GM12801 (cell line): ENCODE results near the gene ZBTB16.

Experiments used
- TF ChIP-seq, protein P1 (sequence below): IDR thresholded peaks from one replicate; pipeline ENCODE4 v1.5.1; 2011; ENCODE audit warnings: control low read depth; ENCODE audit not compliant: insufficient read length; ENCODE audit errors: extremely low read depth

ZBTB16 gene

DNA sequence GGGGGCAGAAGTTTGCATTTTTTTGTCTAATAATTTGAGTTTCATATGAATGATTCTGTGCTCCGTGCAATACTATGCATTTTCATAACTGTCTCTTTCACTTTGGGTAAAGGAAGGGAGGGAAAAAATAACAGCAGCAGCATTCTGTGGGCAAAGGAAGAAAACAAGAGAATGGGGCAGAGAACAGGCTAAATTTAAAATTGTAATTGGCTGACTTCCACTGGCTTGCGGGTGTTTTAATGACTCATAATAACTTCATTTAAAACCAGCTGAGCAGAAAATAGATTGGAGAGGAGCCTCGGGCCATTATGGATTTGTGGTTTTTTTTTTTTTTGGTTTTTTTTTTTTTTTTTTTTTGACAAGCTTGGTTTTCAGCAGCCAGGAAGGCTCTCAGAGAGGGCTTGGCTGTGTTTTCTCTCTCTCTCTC lies 107.4 kb downstream of the ZBTB16 start:
- TF ChIP-seq, protein P1, sequence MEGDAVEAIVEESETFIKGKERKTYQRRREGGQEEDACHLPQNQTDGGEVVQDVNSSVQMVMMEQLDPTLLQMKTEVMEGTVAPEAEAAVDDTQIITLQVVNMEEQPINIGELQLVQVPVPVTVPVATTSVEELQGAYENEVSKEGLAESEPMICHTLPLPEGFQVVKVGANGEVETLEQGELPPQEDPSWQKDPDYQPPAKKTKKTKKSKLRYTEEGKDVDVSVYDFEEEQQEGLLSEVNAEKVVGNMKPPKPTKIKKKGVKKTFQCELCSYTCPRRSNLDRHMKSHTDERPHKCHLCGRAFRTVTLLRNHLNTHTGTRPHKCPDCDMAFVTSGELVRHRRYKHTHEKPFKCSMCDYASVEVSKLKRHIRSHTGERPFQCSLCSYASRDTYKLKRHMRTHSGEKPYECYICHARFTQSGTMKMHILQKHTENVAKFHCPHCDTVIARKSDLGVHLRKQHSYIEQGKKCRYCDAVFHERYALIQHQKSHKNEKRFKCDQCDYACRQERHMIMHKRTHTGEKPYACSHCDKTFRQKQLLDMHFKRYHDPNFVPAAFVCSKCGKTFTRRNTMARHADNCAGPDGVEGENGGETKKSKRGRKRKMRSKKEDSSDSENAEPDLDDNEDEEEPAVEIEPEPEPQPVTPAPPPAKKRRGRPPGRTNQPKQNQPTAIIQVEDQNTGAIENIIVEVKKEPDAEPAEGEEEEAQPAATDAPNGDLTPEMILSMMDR = no peak

DNA sequence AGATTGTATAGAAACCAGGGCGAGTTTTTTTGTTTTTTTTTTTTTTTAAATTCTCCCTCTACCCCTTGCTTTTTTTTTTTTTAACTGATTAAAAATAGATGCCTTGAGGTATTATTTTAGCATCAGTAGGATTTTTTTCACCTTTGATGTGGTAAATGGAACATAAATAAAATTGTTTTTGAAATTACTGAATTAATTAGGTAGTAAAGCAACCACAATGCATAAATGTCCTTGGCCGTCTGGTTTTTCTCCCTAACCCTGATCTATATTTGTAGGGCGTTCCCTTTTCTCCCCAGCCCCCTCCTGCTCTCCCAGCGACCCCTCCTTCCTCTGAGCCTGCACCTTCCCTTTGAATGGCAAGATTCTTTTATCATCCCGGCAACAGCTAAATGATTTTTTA lies 107.8 kb downstream of the ZBTB16 start:
- TF ChIP-seq, protein P1 = no peak

DNA sequence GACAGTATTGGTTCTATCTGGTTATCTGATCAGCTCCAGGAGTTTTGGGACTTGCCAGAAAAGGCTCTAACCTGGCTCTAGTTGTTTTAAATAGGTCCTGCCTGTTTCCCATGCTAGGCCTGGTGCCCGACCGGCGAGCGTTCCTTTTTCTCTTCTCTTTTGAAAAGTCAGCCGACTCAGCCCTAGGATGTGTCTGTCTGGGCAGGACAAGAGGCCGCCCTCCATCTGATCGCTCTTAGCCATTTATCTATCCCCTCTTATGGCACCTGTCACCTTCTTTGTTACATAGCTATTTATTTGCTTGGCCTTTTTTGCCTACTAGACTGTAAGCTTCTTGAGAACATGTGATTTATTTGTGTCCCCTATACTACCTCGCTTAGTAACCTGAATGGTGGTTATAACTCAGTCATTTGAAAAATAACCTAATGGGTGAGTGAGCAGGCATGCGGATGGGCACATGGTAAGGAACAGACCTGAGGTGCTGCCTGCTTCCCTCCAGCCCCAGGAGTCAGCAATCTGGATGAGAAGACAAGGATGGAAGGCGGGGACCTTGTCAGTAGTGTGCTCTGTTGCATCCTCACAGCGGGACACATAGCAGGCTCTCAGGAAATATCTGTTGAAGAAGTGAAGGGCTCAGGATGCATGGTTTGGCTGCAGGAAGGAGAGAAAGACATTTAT lies 108.4 kb downstream of the ZBTB16 start:
- TF ChIP-seq, protein P1 = no peak

DNA sequence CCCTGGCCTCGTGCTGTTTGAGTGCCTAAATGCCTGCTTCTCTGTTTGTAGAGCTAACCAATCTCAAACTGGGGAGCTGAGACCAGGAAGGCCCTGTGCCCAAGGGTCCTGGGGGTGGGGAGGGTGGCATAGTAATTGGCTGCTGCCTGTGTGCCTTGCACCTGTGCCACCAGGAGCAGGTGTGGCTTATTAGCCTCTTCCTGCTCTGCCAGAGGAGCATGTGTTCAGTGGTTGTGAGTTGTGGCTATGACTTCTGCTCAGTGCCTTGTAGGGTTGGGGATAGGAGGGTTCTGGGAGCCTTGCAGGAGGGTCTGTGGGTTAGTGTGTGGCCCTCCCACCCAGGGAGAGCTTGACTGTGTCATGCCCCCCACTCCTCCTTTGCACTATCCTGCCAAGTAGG lies 109.2 kb downstream of the ZBTB16 start:
- TF ChIP-seq, protein P1 = no peak

DNA sequence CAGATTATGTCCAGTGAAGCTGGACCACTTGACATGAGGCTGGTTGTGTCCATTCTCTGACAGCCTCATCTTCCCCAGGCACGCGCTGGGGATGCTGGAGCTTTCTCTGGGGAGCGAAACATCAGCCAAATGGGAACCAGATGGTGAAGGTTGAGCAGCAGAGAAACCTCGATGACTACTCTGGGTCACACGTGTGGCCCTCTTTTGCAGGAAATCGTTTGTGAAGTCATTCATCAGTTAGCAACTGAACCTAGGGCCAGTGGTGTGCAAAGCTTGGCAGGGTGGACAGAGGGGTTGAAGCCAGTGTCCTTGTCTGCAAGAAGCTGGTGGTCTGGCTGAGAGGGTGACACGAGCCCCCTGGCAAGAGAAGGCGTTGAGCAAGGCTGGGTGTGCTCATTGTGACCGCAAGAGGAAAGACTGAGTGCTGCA lies 109.8 kb downstream of the ZBTB16 start:
- TF ChIP-seq, protein P1 = no peak

DNA sequence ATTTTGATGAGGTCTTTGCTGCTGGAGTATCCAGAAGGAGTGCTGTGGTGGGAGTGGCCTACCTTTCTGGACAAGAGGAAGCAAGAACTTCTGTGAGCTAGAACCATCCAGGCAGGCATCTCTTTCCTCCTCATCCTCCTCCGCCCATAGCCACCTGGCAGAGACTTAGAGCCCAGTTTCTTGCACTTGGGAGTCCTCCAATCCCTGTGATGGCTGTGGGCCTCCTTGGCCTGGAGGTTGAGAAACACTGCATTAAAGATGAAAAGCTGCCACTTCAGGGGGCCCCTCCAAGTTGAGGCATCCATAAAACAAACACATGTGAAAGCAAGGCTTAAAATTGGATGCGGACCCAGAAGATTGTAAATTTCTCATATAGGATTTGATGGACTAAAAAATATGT lies 110.3 kb downstream of the ZBTB16 start:
- TF ChIP-seq, protein P1 = no peak

DNA sequence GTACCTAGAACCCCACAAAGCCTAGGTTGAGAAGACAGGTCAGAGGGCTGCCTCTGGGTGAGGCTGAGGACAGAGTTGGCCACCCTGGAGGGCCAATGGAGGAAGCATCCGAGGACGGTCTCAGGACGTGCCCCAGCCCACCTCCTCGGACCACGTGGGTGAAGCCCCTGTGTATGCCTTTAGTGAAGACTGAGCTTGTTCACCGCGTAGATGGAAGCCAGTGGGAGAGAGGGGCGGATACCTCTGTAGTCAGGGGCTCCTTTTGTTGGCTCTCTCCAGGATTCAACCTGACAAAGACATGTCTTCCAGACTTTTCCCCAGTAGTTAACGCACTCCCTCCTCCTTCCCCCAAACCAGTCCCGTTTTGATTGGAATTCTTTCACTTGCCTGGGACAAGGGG lies 110.7 kb downstream of the ZBTB16 start:
- TF ChIP-seq, protein P1 = no peak
